Measurements from ENCODE around the gene TIMP3. TPM values are rescaled to one million over a fixed set of nuclear protein-coding genes. Genes with fewer than 3 reads are reported as not detected.

Gene TIMP3
- total and polyA plus RNA-seq, 2 donors (not counting 3 experiments of a cell fraction or from before 2014, with no cell fraction given) = 0.22 to 2.0 TPM

DNA sequence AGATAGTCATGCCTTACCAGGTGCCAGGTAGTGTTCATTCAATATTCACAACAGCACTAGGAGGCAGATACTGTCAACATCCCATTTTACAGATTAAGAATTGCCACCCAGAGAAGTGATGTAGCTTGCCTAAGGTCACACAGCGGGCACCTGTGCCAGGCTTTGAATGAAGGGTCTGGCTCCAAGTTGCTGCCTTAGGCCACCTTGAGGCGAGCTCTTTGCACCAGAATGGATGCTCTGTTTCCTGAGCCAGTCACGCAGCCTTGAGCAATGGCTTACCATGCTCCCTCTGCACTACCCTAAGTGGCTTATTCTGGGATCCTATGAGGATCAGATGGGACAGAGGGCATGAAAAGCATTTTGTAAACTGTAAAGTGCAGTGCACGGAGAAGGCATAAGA lies 25.1 kb upstream of the TIMP3 start:
- dilution Hi-C loops (cut with MboI; ENCODE audit: extremely low pct_ligation_motif_present, low sequenced_read_pairs) (no loop called here), intact Hi-C loops (cut with micrococcal nuclease) (loop anchor here (5.0 kb wide), 1 partner anchor 114 kb away; no protein-coding TSS in a partner anchor)
- ChIA-PET POLR2A (no interaction called here), CTCF (no interaction called here)
- Histone ChIP-seq H3K9ac (replicated peaks; ENCODE audit: extremely low read depth, insufficient read depth, low read length) (no peak overlapping the region), H3K79me2 (ENCODE audit: control insufficient read depth, insufficient read depth, low read length) (no peaks in the 10 kb centered on the region), H3K4me2 (ENCODE audit: insufficient read depth, low read length) (no peak overlapping the region), H3K27me3 (ENCODE audit: control insufficient read depth in 2 of 2, insufficient read depth in 2 of 2, low read length in 2 of 2) (no peaks in the 10 kb centered on the region), H3K36me3 (ENCODE audit: control insufficient read depth in 2 of 2, extremely low read depth in 1 of 2, insufficient read depth in 2 of 2, low read length in 2 of 2) (no peaks in the 10 kb centered on the region), H2AFZ (ENCODE audit: low read depth, low read length) (no peak overlapping the region), H4K20me1 (replicated peaks; ENCODE audit: control insufficient read depth, extremely low read depth, insufficient read depth, low read length) (no peaks in the 10 kb centered on the region), H3K9me1 (replicated peaks; ENCODE audit: control insufficient read depth, extremely low read depth, insufficient read depth, low read length) (no peaks in the 10 kb centered on the region), H3K27ac (ENCODE audit: insufficient read depth, low read depth, low read length) (no peak overlapping the region), H3K9me3 (replicated peaks; ENCODE audit: control insufficient read depth, insufficient read depth, low read length) (peaks cover 6% of the 10 kb centered on the region), H3K4me1 (ENCODE audit: control insufficient read depth, extremely low read depth, insufficient read depth, low read length) (no peaks in the 10 kb centered on the region), H3K4me3 (replicated peaks in 1 of 3; ENCODE audit: insufficient read depth in 1 of 3, low read depth in 1 of 3, low read length in 3 of 3) (no peak overlapping the region)
- DNase-seq (ENCODE audit: low read depth, low spot score) (no peak), FAIRE-seq (no peak)
- TF ChIP-seq, protein P1, sequence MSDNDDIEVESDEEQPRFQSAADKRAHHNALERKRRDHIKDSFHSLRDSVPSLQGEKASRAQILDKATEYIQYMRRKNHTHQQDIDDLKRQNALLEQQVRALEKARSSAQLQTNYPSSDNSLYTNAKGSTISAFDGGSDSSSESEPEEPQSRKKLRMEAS (IDR thresholded peaks at IDR 0.05; ENCODE audit: insufficient read depth, insufficient read length) = no peak
- TF ChIP-seq POLR2AphosphoS5 (IDR thresholded peaks at IDR 0.05; ENCODE audit: insufficient read depth, low read depth, low read length) (no peak), EZH2 (IDR thresholded peaks at IDR 0.05; ENCODE audit: borderline replicate concordance, low read depth, low read length, severe bottlenecking) (no peak), POLR2A (IDR thresholded peaks at IDR 0.05; ENCODE audit: low read depth, low read length) (no peak)
- TF ChIP-seq, protein P2, sequence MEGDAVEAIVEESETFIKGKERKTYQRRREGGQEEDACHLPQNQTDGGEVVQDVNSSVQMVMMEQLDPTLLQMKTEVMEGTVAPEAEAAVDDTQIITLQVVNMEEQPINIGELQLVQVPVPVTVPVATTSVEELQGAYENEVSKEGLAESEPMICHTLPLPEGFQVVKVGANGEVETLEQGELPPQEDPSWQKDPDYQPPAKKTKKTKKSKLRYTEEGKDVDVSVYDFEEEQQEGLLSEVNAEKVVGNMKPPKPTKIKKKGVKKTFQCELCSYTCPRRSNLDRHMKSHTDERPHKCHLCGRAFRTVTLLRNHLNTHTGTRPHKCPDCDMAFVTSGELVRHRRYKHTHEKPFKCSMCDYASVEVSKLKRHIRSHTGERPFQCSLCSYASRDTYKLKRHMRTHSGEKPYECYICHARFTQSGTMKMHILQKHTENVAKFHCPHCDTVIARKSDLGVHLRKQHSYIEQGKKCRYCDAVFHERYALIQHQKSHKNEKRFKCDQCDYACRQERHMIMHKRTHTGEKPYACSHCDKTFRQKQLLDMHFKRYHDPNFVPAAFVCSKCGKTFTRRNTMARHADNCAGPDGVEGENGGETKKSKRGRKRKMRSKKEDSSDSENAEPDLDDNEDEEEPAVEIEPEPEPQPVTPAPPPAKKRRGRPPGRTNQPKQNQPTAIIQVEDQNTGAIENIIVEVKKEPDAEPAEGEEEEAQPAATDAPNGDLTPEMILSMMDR (IDR thresholded peaks at IDR 0.05; ENCODE audit: extremely low read depth in 1 of 2, insufficient read depth in 1 of 2, low read depth in 1 of 2, low read length in 2 of 2) = no peak
- no TSS peak for BruUV-seq (replicated peaks)

DNA sequence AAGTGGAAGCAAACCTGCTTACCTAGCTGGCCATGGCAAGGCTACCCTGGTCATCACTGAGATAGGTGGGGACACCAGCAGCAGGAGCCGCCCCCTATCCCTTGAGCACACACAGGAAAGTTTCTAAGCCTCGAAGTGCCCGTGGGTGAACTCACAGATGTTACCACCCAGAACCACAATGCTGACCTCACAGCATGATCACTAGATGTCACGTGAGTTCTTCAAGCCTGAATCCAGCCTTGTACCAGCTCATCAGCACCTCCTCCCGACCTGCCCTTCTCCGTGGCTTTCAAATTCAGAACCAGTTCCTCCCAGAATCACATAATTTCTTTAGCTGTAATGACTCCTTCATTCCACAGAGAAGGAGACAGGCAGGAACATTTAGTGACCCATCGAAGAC lies 24.7 kb upstream of the TIMP3 start:
- dilution Hi-C loops (cut with MboI; ENCODE audit: extremely low pct_ligation_motif_present, low sequenced_read_pairs) = no loop called here
- Histone ChIP-seq H3K79me2 (ENCODE audit: control insufficient read depth, insufficient read depth, low read length) (no peaks in the 10 kb centered on the region), H3K4me1 (ENCODE audit: control insufficient read depth, extremely low read depth, insufficient read depth, low read length) (no peaks in the 10 kb centered on the region), H3K4me2 (ENCODE audit: insufficient read depth, low read length) (no peak overlapping the region), H3K27ac (ENCODE audit: insufficient read depth, low read depth, low read length) (no peak overlapping the region), H4K20me1 (replicated peaks; ENCODE audit: control insufficient read depth, extremely low read depth, insufficient read depth, low read length) (no peaks in the 10 kb centered on the region), H3K9me1 (replicated peaks; ENCODE audit: control insufficient read depth, extremely low read depth, insufficient read depth, low read length) (no peaks in the 10 kb centered on the region), H3K9me3 (replicated peaks; ENCODE audit: control insufficient read depth, insufficient read depth, low read length) (peaks cover 6% of the 10 kb centered on the region), H2AFZ (ENCODE audit: low read depth, low read length) (no peak overlapping the region), H3K27me3 (ENCODE audit: control insufficient read depth in 2 of 2, insufficient read depth in 2 of 2, low read length in 2 of 2) (no peaks in the 10 kb centered on the region), H3K9ac (replicated peaks; ENCODE audit: extremely low read depth, insufficient read depth, low read length) (no peak overlapping the region), H3K4me3 (replicated peaks in 1 of 3; ENCODE audit: insufficient read depth in 1 of 3, low read depth in 1 of 3, low read length in 3 of 3) (no peak overlapping the region), H3K36me3 (ENCODE audit: control insufficient read depth in 2 of 2, extremely low read depth in 1 of 2, insufficient read depth in 2 of 2, low read length in 2 of 2) (no peaks in the 10 kb centered on the region)
- no peak for DNase-seq (ENCODE audit: low read depth, low spot score)
- CTCF ChIA-PET = no interaction called here
- no peak for FAIRE-seq
- POLR2A ChIA-PET = no interaction called here
- TF ChIP-seq POLR2A (IDR thresholded peaks at IDR 0.05; ENCODE audit: low read depth, low read length) (no peak), POLR2AphosphoS5 (IDR thresholded peaks at IDR 0.05; ENCODE audit: insufficient read depth, low read depth, low read length) (no peak), FOS (IDR thresholded peaks at IDR 0.05; ENCODE audit: borderline replicate concordance, insufficient read depth, low read length) (no peak), EZH2 (IDR thresholded peaks at IDR 0.05; ENCODE audit: borderline replicate concordance, low read depth, low read length, severe bottlenecking) (no peak), GATA2 (IDR thresholded peaks at IDR 0.05; ENCODE audit: insufficient read depth, insufficient read length, low read depth, low read length) (no peak), MYC (IDR thresholded peaks at IDR 0.05; ENCODE audit: low read depth, low read length) (no peak), JUN (IDR thresholded peaks at IDR 0.05; ENCODE audit: borderline replicate concordance, insufficient read depth, insufficient read length, low read depth) (no peak)
- TF ChIP-seq, protein P2 (IDR thresholded peaks at IDR 0.05; ENCODE audit: extremely low read depth in 1 of 2, insufficient read depth in 1 of 2, low read depth in 1 of 2, low read length in 2 of 2) = no peak
- TF ChIP-seq, protein P1 (IDR thresholded peaks at IDR 0.05; ENCODE audit: insufficient read depth, insufficient read length) = no peak
- intact Hi-C loops (cut with micrococcal nuclease) = loop anchor here (5.0 kb wide), 1 partner anchor 115 kb away; no protein-coding TSS in a partner anchor
- BruUV-seq (replicated peaks) = no TSS peak
